GM19023 (cell line): ENCODE data around the gene FKRP.
"Not testable (repeated sequence)": the region's sequence is repeated elsewhere in the genome, so short reads cannot be mapped to it uniquely, and the experiment has no call there.

Experiments
- ATAC-seq: cut with Tn5 transposase; IDR thresholded peaks from one replicate; pipeline ENCODE4 v1.9.1; 2021; ENCODE audit warnings: mild to moderate bottlenecking, moderate library complexity; ENCODE audit not compliant: unreplicated experiment

Gene FKRP

GRCh38 chr19:46784262-46785053 is 38.6 kb downstream of the FKRP start:
- ATAC-seq = peak; percentile 28

DNA sequence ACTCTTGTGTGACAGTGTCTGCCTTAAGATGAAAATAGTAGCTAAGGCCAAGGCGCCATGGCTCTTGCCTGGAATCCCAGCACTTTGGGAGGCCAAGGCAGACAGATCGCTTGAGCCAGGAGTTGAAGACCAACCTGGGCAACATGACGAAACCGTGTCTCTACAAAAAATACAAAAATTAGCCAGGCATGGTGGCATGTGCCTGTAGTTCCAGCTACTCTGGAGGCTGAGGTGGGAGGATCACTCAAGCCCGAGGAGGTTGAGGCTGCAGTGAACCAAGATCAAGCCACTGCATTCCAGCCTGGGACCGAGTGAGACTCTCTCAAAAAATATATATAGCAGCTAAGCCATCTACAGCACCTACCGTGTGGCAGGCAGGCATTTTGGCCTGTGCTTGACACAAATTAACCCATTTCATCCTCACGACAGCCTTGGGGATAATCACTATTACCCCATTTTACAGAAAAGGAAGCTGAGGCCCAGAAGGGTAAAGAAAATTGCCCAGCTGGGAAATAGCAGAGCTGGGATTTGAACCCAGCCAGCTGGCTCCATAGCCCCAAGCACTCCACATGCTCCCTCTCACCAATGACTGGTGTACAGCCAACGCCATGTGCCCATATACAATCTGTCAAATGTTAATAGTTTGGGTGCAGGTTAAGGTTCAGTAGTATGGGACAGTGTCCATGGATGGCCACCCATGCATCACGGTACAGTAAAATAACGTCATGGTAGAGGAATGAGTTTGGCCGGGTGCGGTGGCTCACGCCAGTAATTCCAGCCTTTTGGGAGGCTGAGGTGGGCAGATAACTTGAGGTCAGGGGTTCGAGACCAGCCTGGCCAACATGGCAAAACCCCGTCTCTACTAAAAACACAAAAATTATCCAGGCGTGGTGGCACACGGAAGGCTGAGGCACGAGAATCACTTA is 39.5 kb downstream of the FKRP start:
- ATAC-seq = no peak

- ATAC-seq = no peak
Observed at GRCh38 chr19:46785980-46786235, 40.1 kb downstream of the FKRP start.

DNA sequence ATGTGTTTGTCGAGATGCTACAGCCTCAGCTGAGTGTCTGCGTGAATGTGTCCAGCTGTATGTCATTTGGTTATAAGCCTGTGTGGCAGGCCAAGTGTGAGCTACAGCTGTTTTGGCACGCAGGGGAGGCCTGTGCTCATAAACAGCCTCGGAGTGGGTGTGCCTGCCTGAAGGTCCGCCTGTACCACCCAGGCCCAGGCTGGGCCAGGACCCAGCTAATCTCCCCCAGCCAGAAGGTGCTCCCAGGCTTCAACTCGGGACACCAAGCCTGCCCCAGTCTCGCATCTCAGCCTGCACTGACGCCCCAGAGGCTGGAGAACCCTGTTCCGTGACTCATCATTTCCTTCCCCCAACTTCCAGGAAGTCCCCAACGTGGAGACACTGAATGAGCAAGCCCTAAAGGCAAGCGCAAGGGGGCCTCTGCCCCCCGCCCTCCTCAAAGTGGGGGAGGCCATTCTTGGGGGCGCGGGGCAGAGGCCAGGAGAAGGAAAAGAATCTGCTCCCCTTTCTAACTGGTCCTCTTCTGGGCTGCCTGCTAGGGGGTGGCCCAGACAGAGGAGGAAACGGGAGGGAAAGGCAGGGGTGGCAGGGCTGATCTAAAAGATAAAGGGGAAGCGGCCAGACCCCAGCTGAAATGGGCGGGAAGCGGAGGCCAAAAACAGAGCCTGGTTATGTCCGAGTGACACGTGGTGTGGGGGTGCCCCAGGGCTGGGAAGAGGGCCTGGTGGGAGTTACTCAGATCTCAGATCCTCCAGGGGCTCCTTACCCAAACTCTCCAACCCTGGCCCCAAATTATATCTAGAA is 40.6 kb downstream of the FKRP start:
- ATAC-seq = no peak

DNA sequence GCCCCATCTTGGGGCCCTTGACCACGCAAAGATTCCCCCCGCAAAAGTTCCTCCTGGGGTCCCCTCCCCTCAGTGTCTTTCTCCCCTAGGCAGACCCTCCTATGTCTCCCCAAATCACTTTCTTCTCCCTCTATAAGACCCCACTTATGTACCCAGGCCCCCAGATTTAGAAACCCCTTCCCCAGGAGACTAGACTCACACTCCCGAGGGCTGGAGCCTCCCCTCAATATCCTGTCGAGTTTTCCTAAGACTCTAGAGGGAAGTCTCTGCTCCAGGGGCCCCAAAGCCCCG is 41.1 kb downstream of the FKRP start:
- no peak for ATAC-seq

- no peak for ATAC-seq
Observed at GRCh38 chr19:46787331-46788261, 41.7 kb downstream of the FKRP start.

DNA sequence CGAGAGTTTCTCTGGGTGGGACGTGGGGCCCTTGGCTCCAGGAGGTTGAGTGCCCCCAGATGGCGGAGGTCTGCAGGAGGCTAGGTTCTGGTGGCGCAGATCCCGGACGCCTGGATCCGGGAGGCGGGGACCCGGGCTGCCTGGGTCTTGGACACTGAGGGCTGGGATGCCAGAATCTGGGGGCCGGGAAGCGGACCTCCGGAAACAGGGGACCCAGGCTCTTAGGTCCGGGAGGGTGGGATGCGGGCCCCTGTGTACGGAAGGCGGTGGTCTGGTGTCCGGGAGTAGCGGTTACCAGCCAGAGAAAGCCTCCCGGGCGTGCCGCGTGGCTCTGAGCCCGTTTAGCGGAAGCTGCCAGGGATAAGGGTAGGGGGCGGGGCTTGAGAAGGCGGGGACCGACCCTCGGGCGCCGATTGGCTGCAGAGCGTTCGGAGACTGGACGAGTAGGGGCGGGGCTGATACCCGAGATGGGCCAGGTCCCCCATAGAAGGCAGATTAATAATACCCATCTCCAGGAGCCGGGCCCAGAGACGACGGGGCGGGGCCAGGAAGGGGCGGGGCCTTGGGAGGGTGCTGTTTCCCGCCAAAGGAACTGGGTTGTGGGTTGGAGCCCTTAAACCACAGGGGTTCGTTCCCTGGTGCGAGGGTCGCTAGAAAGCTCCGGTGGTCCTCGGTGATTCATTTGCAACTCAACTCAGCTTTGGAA is 42.6 kb downstream of the FKRP start, which contains the start of gene SLC1A5:
SLC1A5 (minus strand) TSS at position 333 of the 706 bp plus-strand sequence. CDS start 629 bp downstream, outside the sequence.
- peak; percentile 59 for ATAC-seq

GRCh38 chr19:46788968-46789338 is 43.1 kb downstream of the FKRP start:
- no peak for ATAC-seq

DNA sequence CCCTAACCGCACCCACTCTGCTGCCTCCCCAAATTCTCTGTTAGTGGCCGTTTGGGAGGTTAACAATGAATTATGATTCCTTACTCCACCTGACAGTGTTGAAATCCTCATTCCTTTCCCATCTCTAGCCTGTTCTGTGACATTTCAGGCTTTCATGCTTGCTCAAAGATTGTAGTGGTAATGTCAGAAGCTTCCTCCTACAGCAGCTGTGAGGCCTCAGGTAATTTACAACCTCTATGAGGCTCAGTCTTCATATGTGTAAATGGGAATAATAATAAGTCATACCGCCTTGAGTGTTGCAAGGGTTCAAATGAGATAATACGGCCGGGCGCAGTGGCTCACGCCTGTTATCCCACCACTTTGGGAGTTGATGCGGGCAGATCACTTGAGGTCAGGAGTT is 43.5 kb downstream of the FKRP start:
- ATAC-seq = no peak

DNA sequence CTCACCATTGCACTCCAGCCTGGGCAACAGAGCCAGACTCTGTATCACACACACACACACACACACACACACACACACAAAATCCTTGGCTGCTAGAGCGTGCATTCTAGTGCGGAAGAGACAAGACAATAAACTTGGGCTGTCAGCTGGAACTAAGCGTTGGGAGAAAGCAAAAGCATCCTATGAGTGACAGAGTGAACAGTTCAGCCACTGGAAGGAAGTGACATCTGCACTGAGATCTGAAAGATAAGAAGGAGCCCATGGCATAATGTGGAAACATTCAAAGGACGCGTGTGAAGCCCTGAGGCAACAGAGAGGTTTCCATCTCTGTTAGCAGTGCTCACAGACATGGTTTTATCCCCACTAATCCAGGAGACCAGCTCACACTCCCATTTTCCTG is 46.1 kb downstream of the FKRP start:
- ATAC-seq = no peak

- no peak for ATAC-seq
Observed at GRCh38 chr19:46797881-46798280, 52.0 kb downstream of the FKRP start.

- no peak for ATAC-seq
Observed at GRCh38 chr19:46798713-46799112, 52.9 kb downstream of the FKRP start.

DNA sequence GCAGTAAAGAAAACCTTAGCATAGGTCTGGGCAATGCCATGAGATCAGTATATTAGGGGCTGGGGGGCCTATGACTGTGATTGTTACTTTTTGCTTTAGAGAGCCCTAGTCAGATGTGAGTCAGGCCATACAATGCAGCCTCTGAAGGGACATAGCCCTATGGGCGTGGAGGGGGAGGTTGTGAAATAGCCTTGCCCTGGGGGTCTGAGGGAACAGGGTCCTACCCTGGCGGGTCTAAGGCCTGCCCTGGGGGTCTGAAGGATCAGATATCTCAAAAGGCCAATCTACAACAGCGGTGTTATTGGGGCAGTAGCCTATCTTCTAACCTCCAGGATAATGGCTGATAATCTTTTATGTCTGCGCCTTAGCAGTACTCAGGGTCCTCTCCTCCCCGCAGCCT is 56.3 kb downstream of the FKRP start:
- ATAC-seq = no peak

DNA sequence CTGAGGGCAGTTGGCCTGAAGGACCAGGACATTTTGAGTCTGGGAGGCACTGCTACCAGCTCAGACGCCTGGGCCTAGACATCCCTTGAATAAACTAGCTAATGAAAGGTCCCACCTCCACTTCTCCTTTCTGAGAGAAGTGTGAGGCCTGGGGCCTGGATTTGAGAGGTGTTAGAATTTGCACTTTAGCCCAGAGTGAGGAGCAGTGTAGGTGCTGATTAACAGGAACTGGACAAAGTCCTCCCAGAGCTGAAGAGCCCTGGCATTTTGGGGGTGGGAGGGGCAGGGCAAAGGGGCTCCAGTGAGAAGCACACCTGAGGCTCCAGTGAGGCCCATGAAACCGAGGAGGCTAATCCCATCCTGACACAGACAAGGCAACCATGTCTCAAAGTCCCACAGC is 57.7 kb downstream of the FKRP start:
- no peak for ATAC-seq

DNA sequence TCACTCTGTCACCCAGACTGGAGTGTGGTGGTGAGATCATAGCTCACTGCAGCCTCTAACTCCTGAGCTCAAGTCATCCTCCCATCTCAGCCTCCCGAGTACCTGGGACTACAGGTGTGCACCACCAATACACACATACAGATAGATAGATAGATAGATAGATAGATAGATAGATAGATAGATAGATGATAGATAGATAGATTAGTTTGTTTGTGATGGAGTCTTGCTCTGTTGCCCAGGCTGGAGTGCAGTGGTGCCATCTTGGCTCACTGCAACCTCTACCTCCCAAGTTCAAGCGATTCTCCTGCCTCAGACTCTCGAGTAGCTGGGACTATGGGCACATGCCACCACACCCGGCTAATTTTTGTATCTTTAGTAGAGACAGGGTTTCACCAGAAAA is 58.6 kb downstream of the FKRP start:
- not testable (repeated sequence) for ATAC-seq

- ATAC-seq = no peak
Observed at GRCh38 chr19:46806656-46807055, 60.8 kb downstream of the FKRP start.
